HG03354 (cell line): ENCODE results near the gene ZNF649.
"Not testable (repeated sequence)": the region's sequence is repeated elsewhere in the genome, so short reads cannot be mapped to it uniquely, and the experiment has no call there.

ENCODE experiments used
- ATAC-seq: cut with Tn5 transposase; IDR thresholded peaks from one replicate; pipeline ENCODE4 v1.9.1; 2021; ENCODE audit warnings: mild to moderate bottlenecking; ENCODE audit not compliant: unreplicated experiment, poor library complexity, severe bottlenecking

The ZNF649 gene

DNA sequence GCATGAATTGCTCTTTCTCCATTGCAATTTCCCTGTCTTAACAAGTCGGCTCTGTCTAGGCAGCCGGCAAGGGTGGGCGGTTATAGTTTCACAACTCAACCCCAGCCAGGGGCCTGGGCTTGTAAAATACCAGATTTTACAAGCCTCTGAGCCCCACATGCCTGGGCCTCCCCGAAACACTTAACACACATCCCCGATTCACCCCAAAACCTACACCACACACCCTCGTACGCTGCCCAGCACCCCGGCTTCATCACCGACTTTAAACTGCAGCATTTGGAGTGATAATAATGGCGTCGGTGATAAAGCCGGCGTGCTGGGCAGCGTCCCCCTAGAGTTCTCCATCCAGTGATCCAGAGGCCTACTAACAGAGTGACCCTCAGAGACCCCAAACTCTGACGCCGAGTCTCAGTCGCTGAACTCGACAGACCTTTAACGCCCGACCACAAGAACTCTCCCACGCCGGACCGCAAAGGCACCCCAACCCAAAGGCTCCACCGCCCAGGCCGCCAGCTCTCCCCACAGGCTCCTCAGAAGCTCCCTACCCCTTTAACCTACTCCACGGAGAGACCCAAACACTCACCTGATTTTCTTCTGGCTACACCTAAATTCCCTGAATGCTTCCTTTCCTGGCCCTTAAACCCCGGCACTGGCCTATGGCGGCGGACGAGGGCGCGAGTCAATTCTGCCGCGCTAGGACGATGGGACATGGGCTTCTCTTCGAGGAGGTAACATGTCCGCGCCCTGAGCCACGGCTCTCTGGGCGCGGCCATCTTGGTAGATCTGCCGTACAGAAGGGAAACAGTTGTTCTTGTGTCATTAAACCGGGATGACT is at the start of gene ZNF649:
ZNF649 (minus strand) TSS at position 687 of the 835 bp plus-strand sequence. CDS start 4,910 bp downstream, outside the sequence.
- ATAC-seq = peak; percentile 78

DNA sequence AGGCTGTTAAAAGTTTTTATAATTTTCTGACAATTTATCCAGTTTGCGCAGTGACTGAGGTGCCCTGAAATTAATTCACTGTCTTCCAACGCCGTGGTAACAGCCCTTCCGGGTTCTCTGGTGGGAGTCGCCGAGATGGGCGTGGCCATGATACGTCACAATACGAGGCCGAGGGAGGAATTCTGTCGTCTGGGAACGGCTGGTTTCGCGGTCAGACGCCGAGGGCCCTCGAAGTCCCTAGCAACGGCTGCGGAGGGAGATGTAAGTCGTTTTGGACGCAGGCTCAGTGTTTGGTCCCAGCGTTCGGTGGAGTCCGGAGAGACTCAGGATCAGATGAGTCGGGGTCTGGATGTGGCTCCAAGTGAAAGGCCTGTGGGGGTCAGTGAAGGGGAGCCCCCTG is 44.2 kb upstream of the ZNF649 start:
- ATAC-seq = no peak

DNA sequence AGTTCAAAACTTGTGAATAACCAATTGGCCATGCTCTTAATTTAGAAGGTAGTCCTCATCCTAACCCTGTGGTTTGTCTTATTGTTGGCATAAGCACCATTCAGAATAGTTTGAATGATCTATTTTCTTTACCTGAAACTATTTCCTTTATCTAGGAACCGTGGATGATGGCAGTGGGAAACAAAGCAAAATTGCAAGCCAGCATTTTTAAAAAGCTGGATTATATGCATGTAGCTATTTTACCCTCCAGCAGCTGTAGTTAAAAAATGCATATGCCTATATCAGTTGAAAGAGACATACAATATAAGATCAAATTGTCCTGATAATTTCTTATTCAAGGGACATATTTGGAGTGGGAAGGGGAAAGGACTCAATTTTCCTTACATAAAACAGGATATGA is 41.8 kb upstream of the ZNF649 start:
- no peak for ATAC-seq

DNA sequence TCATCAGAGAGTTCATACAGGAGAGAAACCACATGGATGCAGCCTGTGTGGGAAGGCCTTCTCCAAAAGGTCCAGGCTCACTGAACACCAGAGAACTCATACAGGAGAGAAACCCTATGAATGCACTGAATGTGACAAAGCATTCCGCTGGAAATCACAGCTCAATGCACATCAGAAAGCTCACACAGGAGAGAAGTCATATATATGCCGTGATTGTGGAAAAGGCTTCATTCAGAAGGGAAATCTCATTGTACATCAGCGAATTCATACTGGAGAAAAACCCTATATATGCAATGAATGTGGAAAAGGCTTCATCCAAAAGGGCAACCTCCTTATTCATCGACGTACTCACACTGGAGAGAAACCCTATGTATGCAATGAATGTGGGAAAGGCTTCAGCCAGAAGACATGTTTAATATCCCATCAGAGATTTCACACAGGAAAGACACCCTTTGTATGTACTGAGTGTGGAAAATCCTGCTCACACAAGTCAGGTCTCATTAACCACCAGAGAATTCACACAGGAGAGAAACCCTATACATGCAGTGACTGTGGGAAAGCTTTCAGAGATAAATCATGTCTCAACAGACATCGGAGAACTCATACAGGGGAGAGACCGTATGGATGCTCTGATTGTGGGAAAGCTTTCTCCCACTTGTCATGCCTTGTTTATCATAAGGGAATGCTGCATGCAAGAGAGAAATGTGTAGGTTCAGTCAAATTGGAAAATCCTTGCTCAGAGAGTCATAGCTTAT is 40.2 kb upstream of the ZNF649 start:
- no peak for ATAC-seq

DNA sequence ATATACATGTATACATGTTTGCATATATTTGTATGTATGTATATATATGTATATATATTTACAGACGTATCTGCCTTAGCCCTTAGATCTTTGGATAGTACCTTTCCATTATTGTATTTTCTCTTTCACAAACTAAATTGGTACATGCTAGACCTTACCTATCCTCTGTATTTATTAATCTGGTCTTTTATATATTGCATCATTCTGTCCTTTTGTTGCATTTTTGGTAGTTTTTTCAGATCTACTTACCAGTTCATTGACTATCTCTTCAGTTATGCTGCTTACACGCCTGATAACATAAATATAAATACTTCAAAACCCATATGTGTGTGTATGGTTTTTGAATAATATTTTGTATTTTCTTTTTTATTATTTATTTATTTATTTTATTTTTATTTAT is 34.1 kb upstream of the ZNF649 start:
- no peak for ATAC-seq

DNA sequence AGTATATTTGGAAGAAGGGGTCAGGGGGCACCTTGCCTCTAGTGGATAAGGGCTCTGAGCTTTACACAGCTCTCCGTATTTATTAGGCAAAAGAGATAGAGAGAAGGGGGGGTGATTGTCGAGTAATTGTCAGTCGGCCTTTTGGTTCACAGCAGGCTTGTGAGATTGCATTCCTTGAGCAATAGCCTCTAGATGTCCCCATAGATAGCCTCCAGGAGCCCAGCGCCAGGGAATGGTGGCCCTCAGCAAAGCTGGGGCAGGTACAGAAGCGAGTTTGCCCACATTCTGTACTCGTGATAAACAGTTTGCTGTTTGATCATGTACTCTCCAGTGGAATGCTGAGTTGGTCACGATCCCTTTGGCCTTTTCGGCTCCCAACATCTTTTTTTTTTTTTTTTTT is 27.1 kb upstream of the ZNF649 start:
- no peak for ATAC-seq

DNA sequence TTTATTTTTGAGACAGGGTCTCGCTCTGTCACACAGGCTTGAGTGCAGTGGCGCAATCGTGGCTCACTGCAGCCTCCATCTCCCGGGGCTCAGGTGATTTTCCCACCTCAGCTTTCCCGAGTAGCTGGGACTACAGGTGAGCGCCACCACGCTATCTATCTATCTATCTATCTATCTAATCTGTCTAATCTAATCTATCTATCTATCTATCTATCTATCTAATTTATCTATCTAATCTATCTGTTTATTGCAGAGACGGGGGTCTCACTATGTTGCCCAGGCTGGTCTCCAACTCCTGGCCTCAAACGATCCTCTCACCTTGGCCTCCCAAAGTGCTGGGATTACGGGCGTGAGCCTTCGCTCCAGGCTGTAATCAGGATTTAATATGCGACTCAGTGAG is 23.0 kb upstream of the ZNF649 start:
- ATAC-seq = no peak

DNA sequence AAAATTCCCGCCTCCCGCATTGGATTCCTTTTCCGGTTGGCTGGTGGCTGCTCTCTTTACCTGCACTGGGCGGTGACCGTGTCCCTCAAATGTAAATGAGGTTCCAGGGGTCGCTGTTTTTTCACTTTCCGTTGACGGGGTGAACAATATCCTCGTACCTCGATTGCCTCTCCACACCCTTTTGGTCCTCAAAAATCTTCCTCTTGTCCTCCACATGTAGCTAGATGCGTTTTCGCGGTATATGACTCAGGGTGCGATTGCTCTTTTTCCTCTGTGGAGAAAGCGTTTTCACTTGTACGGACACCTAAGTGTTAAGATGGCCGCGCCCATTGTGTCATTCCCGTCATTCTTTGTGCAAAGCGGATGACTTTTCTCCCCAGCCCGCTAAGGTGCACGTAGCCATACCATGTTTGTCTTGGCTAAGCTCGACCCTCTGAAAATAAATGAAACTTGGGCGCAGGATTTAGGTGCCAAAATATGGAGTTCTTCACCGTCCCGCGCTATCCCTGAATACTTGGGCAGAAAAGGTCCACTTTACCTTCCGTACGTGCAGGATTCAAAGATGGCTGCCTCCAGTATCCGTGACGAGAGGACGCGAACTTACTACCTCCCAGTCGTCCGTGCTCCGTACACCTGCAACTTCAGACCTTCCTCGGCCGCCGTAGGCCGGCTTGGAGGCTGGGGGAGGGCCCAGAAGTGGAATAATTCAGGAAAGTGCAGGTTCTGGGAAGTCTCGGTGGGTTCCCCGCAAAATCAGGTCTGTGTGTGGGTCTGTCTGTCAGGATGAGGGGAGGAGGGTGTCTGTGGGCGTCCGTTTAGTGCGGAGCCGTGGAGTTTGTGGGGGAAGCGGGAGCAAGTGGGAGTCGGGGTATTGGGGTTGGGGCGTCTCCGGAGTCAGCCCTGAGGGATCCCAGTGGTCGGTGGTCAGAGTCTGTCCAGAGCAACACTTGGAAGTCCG is 22.2 kb upstream of the ZNF649 start, which contains the start of gene ZNF613:
ZNF613 (plus strand) TSS at position 689 of the 958 bp plus-strand sequence. CDS start 8,749 bp downstream, outside the sequence.
- ATAC-seq = peak; percentile 88

DNA sequence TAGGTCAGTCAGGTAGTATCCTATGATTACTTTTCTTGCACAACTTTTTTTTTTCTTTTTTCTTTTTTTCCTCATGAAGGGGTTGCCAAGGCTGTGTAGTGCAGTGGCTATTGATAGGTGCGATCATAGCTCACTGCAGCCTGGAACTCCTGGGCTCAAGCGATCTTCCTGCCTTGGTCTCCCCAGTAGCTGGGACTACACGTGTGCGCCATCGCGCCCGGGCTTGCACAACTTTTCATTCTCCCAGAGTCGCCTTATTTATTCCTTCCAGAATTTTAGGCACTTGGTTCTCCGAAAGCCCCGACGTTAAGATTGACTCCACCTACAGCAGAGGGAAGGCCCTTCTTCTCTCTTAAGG is 21.6 kb upstream of the ZNF649 start:
- no peak for ATAC-seq

DNA sequence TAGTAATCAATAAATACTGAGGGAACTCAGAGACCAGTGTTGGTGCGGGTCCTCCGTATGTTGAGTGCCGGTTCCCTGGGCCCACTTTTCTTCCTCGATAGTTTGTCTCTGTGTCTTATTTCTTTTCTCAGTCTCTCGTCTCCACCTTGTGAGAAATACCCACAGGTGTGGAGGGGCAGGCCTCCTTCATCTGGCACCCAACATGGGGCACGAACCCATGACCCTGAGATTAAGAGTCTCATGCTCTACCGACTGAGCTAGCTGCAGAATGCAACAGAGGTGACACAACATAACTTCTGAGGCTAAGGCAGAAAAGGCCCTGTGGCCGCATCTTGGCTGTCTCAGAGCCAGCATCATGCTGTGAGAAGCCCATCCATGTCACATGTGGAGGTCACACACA is 17.1 kb upstream of the ZNF649 start:
- ATAC-seq = no peak

DNA sequence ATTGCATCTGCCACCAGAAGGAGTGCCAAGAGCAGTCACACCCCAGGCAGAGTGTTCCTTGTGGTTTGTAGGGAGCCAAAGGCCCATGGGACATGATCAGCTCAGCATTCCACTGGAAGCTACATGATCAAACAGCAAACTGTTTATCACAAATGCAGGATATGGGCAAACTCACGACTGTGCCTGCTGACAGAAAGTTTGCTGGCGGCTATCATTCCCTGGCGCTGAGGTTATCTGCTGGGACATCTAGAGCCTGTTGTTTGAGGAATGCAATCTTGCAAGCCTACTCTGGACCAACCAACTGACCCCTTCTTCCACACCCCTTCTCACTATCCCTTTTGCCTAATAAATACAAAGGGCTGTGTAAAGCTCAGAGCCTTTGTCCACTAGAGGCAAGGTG is 14.8 kb upstream of the ZNF649 start:
- ATAC-seq = no peak

DNA sequence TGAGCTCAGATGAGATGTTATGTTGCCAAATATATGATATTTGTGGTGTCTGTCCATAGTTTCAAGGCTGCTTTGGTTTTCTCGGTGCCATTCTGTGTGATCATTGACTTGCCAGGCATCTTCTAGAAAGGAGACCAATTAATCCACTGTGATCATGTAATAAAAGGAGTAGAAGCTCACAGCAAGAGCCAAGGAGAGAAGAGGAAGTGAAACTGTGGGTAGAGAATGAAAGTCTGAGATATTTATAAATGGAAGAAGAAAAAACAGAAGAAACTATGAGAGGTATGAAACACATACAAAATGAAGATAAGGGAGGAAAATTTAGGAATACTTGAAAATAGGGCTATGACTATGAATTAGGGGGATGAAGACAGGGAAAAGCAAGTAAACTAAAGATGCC is 11.3 kb upstream of the ZNF649 start:
- ATAC-seq = no peak

DNA sequence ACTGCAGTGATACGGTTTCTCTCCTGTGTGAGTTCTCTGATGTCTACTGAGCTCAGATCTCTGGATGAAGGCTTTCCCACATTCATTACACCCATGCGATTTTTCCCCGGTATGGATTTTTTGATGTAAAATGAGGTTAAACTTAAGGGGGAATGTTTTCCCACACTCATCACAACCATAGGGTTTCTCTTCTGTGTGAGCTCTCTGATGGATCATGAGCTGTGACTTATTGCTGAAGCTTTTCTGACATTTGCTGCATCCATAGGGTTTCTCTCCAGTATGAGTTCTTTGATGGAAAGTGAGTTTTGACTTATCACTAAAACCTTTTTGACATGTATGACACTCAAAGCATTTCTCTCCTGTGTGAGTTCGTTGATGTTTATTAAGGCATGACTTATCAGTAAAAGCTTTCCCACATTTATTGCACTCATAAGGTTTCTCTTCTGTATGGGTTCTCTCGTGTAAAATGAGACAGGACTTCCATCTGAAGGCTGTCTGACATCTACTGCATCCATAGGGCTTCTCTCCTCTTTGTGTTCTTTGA is 10.6 kb upstream of the ZNF649 start:
- no peak for ATAC-seq

DNA sequence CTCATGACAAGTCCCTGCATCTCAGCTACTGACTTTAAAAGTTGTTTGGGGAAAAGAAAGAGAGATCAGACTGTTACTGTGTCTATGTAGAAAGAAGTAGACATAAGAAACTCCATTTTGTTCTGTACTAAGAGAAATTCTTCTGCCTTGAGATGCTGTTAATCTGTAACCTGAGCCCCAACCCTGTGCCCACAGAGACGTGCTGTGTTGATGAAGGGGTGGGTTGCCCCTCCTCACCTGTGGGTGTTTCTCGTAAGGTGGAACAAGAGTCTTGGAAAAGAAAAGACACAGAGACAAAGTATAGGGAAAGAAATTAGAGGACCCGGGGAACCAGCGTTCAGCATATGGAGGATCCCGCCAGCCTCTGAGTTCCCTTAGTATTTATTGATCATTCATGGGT is 3.2 kb upstream of the ZNF649 start:
- not testable (repeated sequence) for ATAC-seq

DNA sequence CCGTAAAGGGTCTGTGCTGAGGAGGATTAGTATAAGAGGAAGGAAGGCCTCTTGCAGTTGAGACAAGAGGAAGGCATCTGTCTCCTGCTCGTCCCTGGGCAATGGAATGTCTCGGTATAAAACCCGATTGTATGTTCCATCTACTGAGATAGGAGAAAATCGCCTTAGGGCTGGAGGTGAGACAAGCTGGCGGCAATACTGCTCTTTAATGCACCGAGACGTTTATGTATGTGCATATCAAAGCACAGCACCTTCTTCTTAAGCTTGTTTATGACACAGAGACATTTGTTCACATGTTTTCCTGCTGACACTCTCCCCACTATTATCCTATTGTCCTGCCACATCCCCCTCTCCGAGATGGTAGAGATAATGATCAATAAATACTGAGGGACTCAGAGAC is 1.3 kb upstream of the ZNF649 start:
- not testable (repeated sequence) for ATAC-seq

DNA sequence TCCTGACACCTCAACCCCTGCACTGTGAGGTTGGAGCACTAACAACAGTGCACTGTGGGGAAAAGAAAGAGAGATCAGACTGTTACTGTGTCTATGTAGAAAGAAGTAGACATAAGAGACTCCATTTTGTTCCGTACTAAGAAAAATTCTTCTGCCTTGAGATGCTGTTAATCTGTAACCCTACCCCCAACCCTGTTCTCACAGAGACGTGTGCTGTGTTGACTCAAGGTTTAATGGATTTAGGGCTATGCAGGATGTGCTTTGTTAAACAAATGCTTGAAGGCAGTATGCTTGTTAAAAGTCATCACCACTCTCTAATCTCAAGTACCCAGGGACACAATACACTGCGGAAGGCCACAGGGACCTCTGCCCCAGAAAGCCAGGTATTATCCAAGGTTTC is 822 bp upstream of the ZNF649 start:
- not testable (repeated sequence) for ATAC-seq

DNA sequence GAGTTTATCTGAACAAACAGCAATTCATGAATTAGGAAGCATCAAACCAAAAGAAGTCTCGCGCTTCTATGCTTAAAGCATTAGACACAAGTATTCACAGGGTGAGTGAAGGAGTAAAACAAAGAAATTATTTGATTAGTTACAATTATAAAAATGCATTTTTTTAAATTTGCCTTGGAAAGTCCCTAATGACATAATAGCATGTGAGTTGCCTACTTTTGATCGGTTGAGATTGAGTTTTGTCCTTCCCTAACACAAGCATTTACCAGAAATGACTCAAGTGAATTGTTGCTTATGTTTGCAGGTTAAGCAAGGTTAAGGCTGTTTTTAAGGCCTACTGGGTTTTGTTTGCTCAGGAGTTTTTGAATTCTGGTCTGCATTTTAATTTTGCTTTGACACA is 389 bp upstream of the ZNF649 start:
- no peak for ATAC-seq

DNA sequence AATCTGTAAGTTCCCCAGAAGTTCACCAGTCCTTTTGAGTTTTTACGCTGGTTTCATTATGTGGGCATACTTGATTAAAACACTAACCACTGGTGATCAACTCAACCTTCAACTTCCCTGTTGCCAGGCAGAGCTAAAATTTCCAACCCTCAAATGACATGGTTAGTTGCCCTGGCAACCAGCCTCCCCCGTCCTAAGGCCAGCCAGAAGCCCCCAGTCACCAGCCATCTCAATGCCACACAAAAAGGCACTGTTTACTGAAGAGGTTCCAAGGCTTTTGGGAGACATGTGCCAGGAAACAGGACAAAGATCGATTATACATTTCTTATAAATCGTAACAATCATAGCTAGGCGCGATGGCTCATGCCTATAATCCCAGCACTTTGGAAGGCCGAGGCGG is 1.6 kb downstream of the ZNF649 start:
- ATAC-seq = no peak

DNA sequence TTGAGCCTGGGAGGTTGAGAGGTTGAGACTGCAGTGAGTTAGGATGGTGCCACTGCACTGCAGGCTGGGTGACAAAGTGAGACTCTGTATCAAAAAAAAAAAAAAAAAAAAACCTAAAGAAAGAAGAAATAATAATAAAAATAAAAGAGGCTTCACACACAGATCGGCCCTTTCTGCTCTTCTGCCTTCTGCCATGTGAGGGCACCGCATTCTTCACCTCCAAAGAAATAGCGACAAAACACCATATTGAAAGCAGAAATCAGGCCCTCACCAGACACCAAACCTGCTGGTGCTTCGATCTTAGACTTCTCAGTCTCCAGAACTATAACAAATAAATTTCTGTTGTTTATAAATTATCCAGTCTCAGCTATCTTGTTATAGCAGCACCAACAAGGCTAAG is 3.0 kb downstream of the ZNF649 start:
- no peak for ATAC-seq
